K562 (cell line): Measurements from ENCODE around the gene SRM. TPM values are rescaled to one million over a fixed set of nuclear protein-coding genes. Genes with fewer than 3 reads are reported as not detected.

Source experiments
- ARID1B ChIP-seq: fragments of 450-650 bp; IDR thresholded peaks from 2 replicates; pipeline ENCODE4 v1.6.1; 2016; ENCODE audit warnings: antibody characterized with exemption, mild to moderate bottlenecking, inconsistent platforms
- ARID4B ChIP-seq: sonication (generic); formaldehyde crosslinking; IDR thresholded peaks from 2 replicates; pipeline ENCODE4 v1.8.0; 2022; ENCODE audit warnings: mild to moderate bottlenecking, missing genetic modification reagents
- EP400 ChIP-seq: fragments of 450-650 bp; IDR thresholded peaks from 2 replicates; pipeline ENCODE4 v1.6.1; 2017; ENCODE audit warnings: antibody characterized with exemption, mild to moderate bottlenecking, moderate library complexity
- FOXP4 ChIP-seq: sonication (generic); formaldehyde crosslinking; IDR thresholded peaks from 2 replicates; pipeline ENCODE4 v1.8.0; 2022; ENCODE audit warnings: mild to moderate bottlenecking, missing genetic modification reagents, borderline replicate concordance
- MNT ChIP-seq, 2 experiments: fragments of 450-650 bp; conservative IDR thresholded peaks; 2 replicates each; pipeline ENCODE4 v1.6.1; 2017; ENCODE audit warnings: mild to moderate bottlenecking in 2 of 2, moderate library complexity in 2 of 2
- NR3C1 ChIP-seq: sonication (generic); formaldehyde crosslinking; IDR thresholded peaks from 2 replicates; pipeline ENCODE4 v1.8.1; 2022; ENCODE audit warnings: missing genetic modification reagents
- POLR2A ChIP-seq: fragments of 450-650 bp; conservative IDR thresholded peaks from 2 replicates; pipeline ENCODE4 v1.6.1; 2016
- POLR2AphosphoS2 ChIP-seq: IDR thresholded peaks from 2 replicates; pipeline ENCODE4 v1.6.1; 2012; ENCODE audit warnings: low read length, improper control_type of control experiment
- SIN3A ChIP-seq, 2 experiments: fragments of 150-350 bp in 1 of 2; IDR thresholded peaks; 2 replicates each; pipeline ENCODE4 v1.6.1; 2011 to 2016; ENCODE audit warnings: borderline replicate concordance in 2 of 2, low read depth in 2 of 2, low read length in 2 of 2, mild to moderate bottlenecking in 2 of 2, moderate library complexity in 2 of 2; ENCODE audit not compliant: control insufficient read depth in 1 of 2
- SREBF1 ChIP-seq: fragments of 150-350 bp; IDR thresholded peaks from 2 replicates; pipeline ENCODE4 v1.6.1; 2014; ENCODE audit warnings: antibody characterized with exemption, low read depth, low read length, borderline replicate concordance
- SUPT5H ChIP-seq: fragments of 450-650 bp; IDR thresholded peaks from 2 replicates; pipeline ENCODE4 v1.6.1; 2016
- ZBTB33 ChIP-seq: sonication (generic); formaldehyde crosslinking; IDR thresholded peaks from 2 replicates; pipeline ENCODE4 v1.8.1; 2023; ENCODE audit warnings: mild to moderate bottlenecking, missing genetic modification reagents
- ZFP91 ChIP-seq: sonication (generic); formaldehyde crosslinking; IDR thresholded peaks from 2 replicates; pipeline ENCODE4 v1.8.0; 2022; ENCODE audit warnings: mild to moderate bottlenecking, missing genetic modification reagents
- ZNF232 ChIP-seq: sonication (generic); formaldehyde crosslinking; IDR thresholded peaks from 2 replicates; pipeline ENCODE4 v1.8.0; 2022; ENCODE audit warnings: mild to moderate bottlenecking, missing genetic modification reagents
- ZNF644 ChIP-seq: fragments of 200-800 bp; sonication (Bioruptor generic); IDR thresholded peaks from 2 replicates; pipeline ENCODE4 v1.6.1; 2016; ENCODE audit warnings: low read depth, missing genetic modification characterization, missing compliant biosample characterization
- polyA plus RNA-seq, 8 experiments: library from polyadenylated mRNA; depleted of rRNA in 4 of 8; stranded (reverse) in 5 of 8; unstranded in 3 of 8; fragments of >200 nt; fragmentation: Nextera tagmentation in 2 of 8; fragmentation: Illumina TruSeq in 1 of 8; extraction: Ambion mirVana in 2 of 8; extraction: Trizol in 1 of 8; gene quantifications; 2 replicates each; pipeline versions ENCODE4 v1.2.1 to v1.2.3, GENCODE V29; 2011 to 2014; ENCODE audit warnings: inconsistent platforms in 1 of 8, missing spikeins in 1 of 8
- total RNA-seq, 7 experiments: library from RNA; depleted of rRNA in 6 of 7; stranded (reverse); fragments of >200 nt in 6 of 7; fragmentation: Illumina TruSeq in 2 of 7; extraction: Trizol in 2 of 7; gene quantifications; 2 replicates each; pipeline versions ENCODE4 v1.2.1 to v1.2.3, GENCODE V29; 2011 to 2021; ENCODE audit warnings: low replicate concordance in 1 of 7

SRM gene
- total and polyA plus RNA-seq, 9 of the 15 experiments (the other 6 are each of a cell fraction or from before 2014, with no cell fraction given): 23.9 to 373 (median 82.5) TPM

- TF ChIP-seq ARID4B (CRISPR knock-in tag) (peak; percentile 48; the same call in 1 of the 2 replicates), ARID1B (no peak), MNT (conservative IDR thresholded peaks at IDR 0.05) (peak in 1 of 2 experiments; percentile 52; a peak in 2 of 4 replicates), SUPT5H (peak; percentile 12; the same call in 1 of the 2 replicates), ZNF232 (CRISPR knock-in tag) (0 out of 2 replicates have a peak, but pooled peaks have one; percentile 40), EP400 (no peak), ZBTB33 (CRISPR knock-in tag) (peak; percentile 60), ZNF644 (no peak), POLR2A (peak; percentile 54), FOXP4 (CRISPR knock-in tag) (peak; percentile 68; the same call in 1 of the 2 replicates), NR3C1 (CRISPR knock-in tag) (peak; percentile 79; the same call in 1 of the 2 replicates), POLR2AphosphoS2 (peak; percentile 19; the same call in 1 of the 2 replicates), SIN3A (IDR thresholded peaks at IDR 0.05; ENCODE audit: borderline replicate concordance in 2 of 2, control insufficient read depth in 1 of 2, low read depth in 2 of 2, low read length in 2 of 2) (peak in 1 of 2 experiments; percentile 88; a peak in 2 of 4 replicates), SREBF1 (no peak), ZFP91 (CRISPR knock-in tag) (0 out of 2 replicates have a peak, but pooled peaks have one; percentile 15)
Observed at GRCh38 chr1:11053758-11054137, 6.1 kb downstream of the SRM start (continued).
